Small intestine (tissue), 7 donors: ENCODE measurements around the gene FAM209A. TPM values are rescaled to one million over a fixed set of nuclear protein-coding genes. Genes with fewer than 3 reads are reported as not detected.
"Not testable (repeated sequence)": the region's sequence is repeated elsewhere in the genome, so short reads cannot be mapped to it uniquely, and the experiment has no call there.

ENCODE experiments used
- DNase-seq, 2 donors: peaks; one replicate each; pipeline versions ENCODE4 v3.0.0 to v3.0.0-alpha.2; 2013
- FAIRE-seq: peaks from 2 replicates; lab custom pipeline; 2012; peaks lifted over from hg19 to GRCh38; lab: Jason Lieb, UNC
- H3K27ac ChIP-seq, 3 donors: one replicate each; pipeline ENCODE4 v1.5.1; 2013; ENCODE audit warnings: low read length in 2 of 3, mild to moderate bottlenecking in 2 of 3, control low read depth in 1 of 3, inconsistent platforms in 1 of 3, low read depth in 1 of 3, moderate library complexity in 1 of 3
- H3K27me3 ChIP-seq, 3 donors: one replicate each; pipeline ENCODE4 v1.6.1; 2013; ENCODE audit warnings: low read length in 3 of 3, inconsistent platforms in 1 of 3; ENCODE audit not compliant: control insufficient read depth in 3 of 3, insufficient read depth in 3 of 3
- H3K36me3 ChIP-seq, 3 donors: one replicate each; pipeline ENCODE4 v1.6.1; 2013; ENCODE audit warnings: low read length in 3 of 3, inconsistent platforms in 1 of 3, low read depth in 1 of 3, mild to moderate bottlenecking in 1 of 3, moderate library complexity in 1 of 3; ENCODE audit not compliant: control insufficient read depth in 3 of 3, insufficient read depth in 2 of 3
- H3K4me1 ChIP-seq, 3 donors: one replicate each; pipeline ENCODE4 v1.6.1; 2013; ENCODE audit warnings: low read length in 2 of 3, inconsistent platforms in 1 of 3, low read depth in 1 of 3, mild to moderate bottlenecking in 1 of 3, moderate library complexity in 1 of 3; ENCODE audit not compliant: control insufficient read depth in 3 of 3, insufficient read depth in 2 of 3
- H3K4me3 ChIP-seq, 3 donors: one replicate each; pipeline ENCODE4 v1.5.1; 2013; ENCODE audit warnings: low read length in 3 of 3, control low read depth in 1 of 3, inconsistent platforms in 1 of 3, low read depth in 1 of 3, mild to moderate bottlenecking in 1 of 3, moderate library complexity in 1 of 3
- H3K9me3 ChIP-seq, 2 donors: one replicate each; pipeline ENCODE4 v1.6.1; 2013; ENCODE audit warnings: low read depth in 1 of 2, low read length in 1 of 2; ENCODE audit not compliant: control insufficient read depth in 2 of 2, insufficient read depth in 1 of 2
- WGBS, 3 donors: extraction: QIAGEN DNeasy Blood & Tissue Kit; methylation state at CpG; one replicate each; pipeline ENCODE4 v1.1.7; 2013; 5-methylcytosine and 5-hydroxymethylcytosine counted together
- polyA plus RNA-seq, 4 donors: library from polyadenylated mRNA; stranded (reverse) in 3 of 4; unstranded in 1 of 4; fragments of 200-250 nt in 3 of 4; fragments of 120-200 nt in 1 of 4; gene quantifications; one replicate each; pipeline versions ENCODE4 v1.2.1 to v1.2.3, GENCODE V29; 2013
- donor health status: healthy with polysubstance abuse.
- donor health status: control.
- donor health status: control.
- donor health status: Bipolar disorder and iron deficiency.
- donor health status: healthy.

FAM209A gene
- polyA plus RNA-seq, 4 donors, result 0.22 to 0.32 TPM; not detected in 2

- no peak overlapping the region for H3K27ac ChIP-seq
- H3K36me3 ChIP-seq, result no peaks in the 10 kb centered on the region
- H3K9me3 ChIP-seq, result no peaks in the 10 kb centered on the region
- FAIRE-seq, result no peak
- DNase-seq, result no peak
- no peak overlapping the region for H3K4me3 ChIP-seq
- WGBS, 3 donors, result 73 to 87% (median 76%) methylated on average over 8 of the region's 8 CpGs
- H3K4me1 ChIP-seq, result no peaks in the 10 kb centered on the region
- H3K27me3 ChIP-seq, result no peaks in the 10 kb centered on the region
These were observed 27.0 kb downstream of the FAM209A start for GRCh38 chr20:56551571-56551970.

GRCh38 chr20:56552911-56553629, 28.5 kb downstream of the FAM209A start:
- no peaks in the 10 kb centered on the region for H3K4me1 ChIP-seq
- H3K27ac ChIP-seq, result no peak overlapping the region
- 45 to 64% (median 51%) methylated on average over 8 of the region's 8 CpGs for WGBS, 3 donors
- H3K27me3 ChIP-seq, result no peaks in the 10 kb centered on the region
- no peak overlapping the region for H3K4me3 ChIP-seq
- H3K9me3 ChIP-seq, result no peaks in the 10 kb centered on the region
- no peak for FAIRE-seq
- no peaks in the 10 kb centered on the region for H3K36me3 ChIP-seq
- DNase-seq, result no peak

- H3K27ac ChIP-seq, result peak overlapping the region in 1 of 3 donors; percentile 33
- WGBS, 3 donors, result 16 to 34% (median 26%) methylated on average over 4 of the region's 4 CpGs
- peak; percentile 7 to 14 for DNase-seq
- H3K36me3 ChIP-seq, result no peaks in the 10 kb centered on the region
- FAIRE-seq, result no peak
- H3K4me1 ChIP-seq, result no peaks in the 10 kb centered on the region
- H3K27me3 ChIP-seq, result no peaks in the 10 kb centered on the region
- no peak overlapping the region for H3K4me3 ChIP-seq
- no peaks in the 10 kb centered on the region for H3K9me3 ChIP-seq
These were observed 30.3 kb downstream of the FAM209A start for GRCh38 chr20:56554869-56555268.

GRCh38 chr20:56558968-56559367, 34.4 kb downstream of the FAM209A start:
- no peaks in the 10 kb centered on the region for H3K4me1 ChIP-seq
- no peaks in the 10 kb centered on the region for H3K36me3 ChIP-seq
- no peak overlapping the region for H3K27ac ChIP-seq
- no peaks in the 10 kb centered on the region for H3K9me3 ChIP-seq
- no peak overlapping the region for H3K4me3 ChIP-seq
- WGBS, 3 donors, result 53 to 63% (median 57%) methylated on average over 6 of the region's 6 CpGs
- no peaks in the 10 kb centered on the region for H3K27me3 ChIP-seq
- FAIRE-seq, result no peak
- no peak for DNase-seq

GRCh38 chr20:56564526-56564925, 40.0 kb downstream of the FAM209A start:
- WGBS, 3 donors, result 79 to 93% (median 82%) methylated on average over 6 of the region's 6 CpGs
- FAIRE-seq, DNase-seq: not testable (repeated sequence)

GRCh38 chr20:56565511-56565910, 41.0 kb downstream of the FAM209A start:
- Histone ChIP-seq H3K4me3 (no peak overlapping the region), H3K27ac (no peak overlapping the region), H3K27me3 (no peaks in the 10 kb centered on the region), H3K36me3 (no peaks in the 10 kb centered on the region), H3K9me3 (no peaks in the 10 kb centered on the region), H3K4me1 (no peaks in the 10 kb centered on the region)
- FAIRE-seq (no peak), DNase-seq (no peak)
- 79 to 81% (median 80%) methylated on average over 4 of the region's 4 CpGs for WGBS, 3 donors

More at GRCh38 chr20:56564526-56564925, 40.0 kb downstream of the FAM209A start:
- not testable (repeated sequence) for H3K4me1 ChIP-seq, H3K27ac ChIP-seq, H3K36me3 ChIP-seq, H3K4me3 ChIP-seq, H3K27me3 ChIP-seq, H3K9me3 ChIP-seq

GRCh38 chr20:56566621-56567020, 42.1 kb downstream of the FAM209A start:
- 22 to 53% (median 44%) methylated on average over 3 of the region's 3 CpGs for WGBS, 3 donors
- Histone ChIP-seq H3K4me1 (no peaks in the 10 kb centered on the region), H3K4me3 (no peak overlapping the region), H3K9me3 (no peaks in the 10 kb centered on the region), H3K27me3 (no peaks in the 10 kb centered on the region), H3K27ac (no peak overlapping the region), H3K36me3 (no peaks in the 10 kb centered on the region)
- FAIRE-seq, result no peak
- no peak for DNase-seq

GRCh38 chr20:56570832-56571231, 46.3 kb downstream of the FAM209A start:
- Histone ChIP-seq H3K4me1 (no peaks in the 10 kb centered on the region), H3K36me3 (no peaks in the 10 kb centered on the region), H3K4me3 (no peak overlapping the region), H3K27ac (no peak overlapping the region), H3K27me3 (no peaks in the 10 kb centered on the region), H3K9me3 (no peaks in the 10 kb centered on the region)
- 0 to 27% (median 4%) methylated on average over 2 of the region's 2 CpGs for WGBS, 3 donors
- DNase-seq (no peak), FAIRE-seq (no peak)

- Histone ChIP-seq H3K27ac (no peak overlapping the region), H3K9me3 (no peaks in the 10 kb centered on the region), H3K36me3 (no peaks in the 10 kb centered on the region), H3K4me1 (no peaks in the 10 kb centered on the region), H3K4me3 (no peak overlapping the region), H3K27me3 (no peaks in the 10 kb centered on the region)
- DNase-seq (no peak), FAIRE-seq (no peak)
- 72 to 86% (median 77%) methylated on average over 4 of the region's 4 CpGs for WGBS, 3 donors
These were observed 47.6 kb downstream of the FAM209A start for GRCh38 chr20:56572172-56572571.
